Heart right ventricle (tissue), 16 donors: ENCODE data around the gene C9orf43. TPM values are rescaled to one million over a fixed set of nuclear protein-coding genes. Genes with fewer than 3 reads are reported as not detected.

Source experiments
- ATAC-seq, 8 donors: fragments of 200-7000 bp; cut with Tn5 transposase; one replicate each; pipeline ENCODE4 v1.9.1; 2020; ENCODE audit warnings: mild to moderate bottlenecking in 8 of 8, moderate library complexity in 8 of 8, moderate number of reproducible peaks in 1 of 8
- DNase-seq, 2 donors: peaks; one replicate each; pipeline ENCODE4 v3.0.0-alpha.2; 2020
- H3K27ac ChIP-seq, 10 donors: fragments of 200-600 bp; sonication (generic) in 2 of 10; one replicate each; pipeline versions ENCODE4 v1.5.0 to v1.8.0; 2020 to 2022; ENCODE audit warnings: mild to moderate bottlenecking in 3 of 10
- H3K27me3 ChIP-seq, 7 donors: fragments of 200-600 bp; one replicate each; pipeline ENCODE4 v1.8.0; 2021 to 2022; ENCODE audit warnings: mild to moderate bottlenecking in 2 of 7
- H3K36me3 ChIP-seq, 9 donors: fragments of 200-600 bp; sonication (generic) in 1 of 9; one replicate each; pipeline versions ENCODE4 v1.5.0 to v1.8.0; 2020 to 2022; ENCODE audit warnings: mild to moderate bottlenecking in 2 of 9
- H3K4me1 ChIP-seq, 9 donors: fragments of 200-600 bp; sonication (generic) in 1 of 9; one replicate each; pipeline versions ENCODE4 v1.5.0 to v1.8.0; 2020 to 2022; ENCODE audit warnings: mild to moderate bottlenecking in 4 of 9
- H3K4me3 ChIP-seq, 10 donors: fragments of 200-600 bp; sonication (generic) in 2 of 10; one replicate each; pipeline versions ENCODE4 v1.5.0 to v1.8.0; 2020 to 2022; ENCODE audit warnings: mild to moderate bottlenecking in 7 of 10, moderate library complexity in 2 of 10
- H3K9me3 ChIP-seq, 11 donors: fragments of 200-600 bp in 10 of 11; sonication (generic) in 2 of 11; one replicate each; pipeline versions ENCODE4 v1.5.0 to v1.8.0; 2013 to 2022; ENCODE audit warnings: mild to moderate bottlenecking in 2 of 11, control low read depth in 1 of 11, moderate library complexity in 1 of 11
- WGBS, 2 donors: extraction: QIAGEN DNeasy Blood & Tissue Kit; methylation state at CpG; one replicate each; pipeline ENCODE4 v1.1.7; 2013; ENCODE audit warnings: inconsistent platforms in 1 of 2; 5-methylcytosine and 5-hydroxymethylcytosine counted together
- intact Hi-C, 10 donors: fragments of 100-400 bp; cut with DNase I; formaldehyde crosslinking; loops; one replicate each; pipeline versions ENCODE4 v1.11.1 to v1.14.2; 2022
- polyA plus RNA-seq, 2 donors: library from polyadenylated mRNA; stranded (reverse); fragments of 200-250 nt; gene quantifications; one replicate each; pipeline ENCODE4 v1.2.3, GENCODE V29; 2013
- total RNA-seq, 10 donors: library from RNA; stranded (reverse); fragmentation: NEBNext Ultra II Directional in 3 of 10; extraction: Animal tissue kit (Norgen Biotek cat#: 25700) in 3 of 10; gene quantifications; one replicate each; pipeline versions ENCODE4 v1.2.1 to v1.2.4, GENCODE V29; 2021 to 2023
- TF ChIP-seq, protein P1 (sequence below), 9 donors: fragments of 200-600 bp; sonication (generic) in 2 of 9; IDR thresholded peaks; one replicate each; pipeline versions ENCODE4 v1.5.0 to v1.8.0; 2021 to 2022; ENCODE audit warnings: antibody characterized with exemption in 9 of 9, mild to moderate bottlenecking in 5 of 9, moderate library complexity in 1 of 9
- donor health status: Arrhythmogenic right ventricular cardiomyopathy.
- donor health status: ischemic (EF 13 %, LVEDD 7.1; RV severe dilation, severe dysfunction).
- donor health status: healthy with polysubstance abuse.
- donor health status: DM: no; HTN: yes; CAD: no.
- donor health status: DM: no; HTN: no; CAD: no.
- donor health status: ischemic (EF 25% LVEDD 6.9; RV normal size, moderate dysfunction).
- donor health status: ischemic (EF 25% LVEDD 5.7; RV mildly dilated, moderate dysfunction).
- donor health status: healthy.
- donor health status: DM: yes; HTN: yes; CAD: no.
- donor health status: Ischemic cardiomyopathy.
- donor health status: ischemic (EF 35%, LVEDD 5.7; RV mildly dilated, moderate dysfunction).
- donor health status: nonischemic (EF 11% LVEDD 7.7; RV severe dilation, severe dysfunction).
- donor health status: DM: yes; HTN: yes; CAD: no.
- donor health status: PGD.
- donor health status: ischemic (EF 29% LVEDD 5.4; RV normal size, mild dysfunction).
- donor health status: nonischemic (EF 23%, LVEDD 6.1; RV moderate dilation, normal function).

C9orf43 gene
- total and polyA plus RNA-seq, 12 donors, result 0.06 to 1.1 (median 0.28) TPM; not detected in 2

DNA sequence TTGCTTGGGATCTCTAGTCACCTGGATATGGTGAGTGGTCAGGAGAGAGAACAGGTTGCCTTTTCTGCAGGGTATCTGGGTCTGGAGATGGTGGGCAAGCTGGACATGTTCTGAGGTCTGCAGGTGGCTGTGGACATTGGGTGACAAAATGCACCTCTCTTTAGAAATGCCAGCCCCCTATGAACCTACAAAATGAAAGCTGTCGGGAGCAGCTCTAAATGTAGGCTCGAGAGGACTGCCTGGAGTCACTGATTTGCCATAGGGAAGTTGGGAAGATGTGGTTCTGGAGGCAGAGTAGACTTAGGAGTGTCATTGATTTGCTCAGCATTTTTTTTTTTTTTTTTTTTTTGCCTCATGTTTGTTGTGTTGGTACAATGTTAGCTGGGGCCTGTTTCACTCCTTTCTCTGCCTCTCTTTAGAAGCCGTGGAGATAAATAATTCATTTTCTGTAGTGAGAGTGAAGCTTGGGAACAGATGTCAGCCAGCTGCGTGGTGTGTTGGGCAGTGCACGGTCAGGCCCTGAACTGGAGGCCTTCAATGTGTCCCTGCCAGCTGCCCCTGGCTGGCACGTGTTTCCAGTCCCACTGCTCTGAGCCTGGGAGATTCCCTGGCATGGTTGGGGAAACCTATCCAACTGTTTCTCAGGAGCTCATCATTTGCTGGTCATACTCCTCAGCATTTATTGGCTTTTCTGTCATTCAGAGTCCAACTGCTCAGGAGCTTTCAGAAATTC is 58.3 kb downstream of the C9orf43 start:
- Histone ChIP-seq H3K36me3 (no peaks in the 10 kb centered on the region), H3K27ac (peak overlapping the region in 7 of 10 donors; percentile 12 to 55 (median 38)), H3K9me3 (peaks cover 0 to 6% (median 0%) of the 10 kb centered on the region in 11 donors), H3K4me1 (peaks cover 0 to 22% (median 7%) of the 10 kb centered on the region in 9 donors), H3K4me3 (no peak overlapping the region), H3K27me3 (peaks cover 0 to 2% (median 0%) of the 10 kb centered on the region in 7 donors)
- TF ChIP-seq, protein P1, sequence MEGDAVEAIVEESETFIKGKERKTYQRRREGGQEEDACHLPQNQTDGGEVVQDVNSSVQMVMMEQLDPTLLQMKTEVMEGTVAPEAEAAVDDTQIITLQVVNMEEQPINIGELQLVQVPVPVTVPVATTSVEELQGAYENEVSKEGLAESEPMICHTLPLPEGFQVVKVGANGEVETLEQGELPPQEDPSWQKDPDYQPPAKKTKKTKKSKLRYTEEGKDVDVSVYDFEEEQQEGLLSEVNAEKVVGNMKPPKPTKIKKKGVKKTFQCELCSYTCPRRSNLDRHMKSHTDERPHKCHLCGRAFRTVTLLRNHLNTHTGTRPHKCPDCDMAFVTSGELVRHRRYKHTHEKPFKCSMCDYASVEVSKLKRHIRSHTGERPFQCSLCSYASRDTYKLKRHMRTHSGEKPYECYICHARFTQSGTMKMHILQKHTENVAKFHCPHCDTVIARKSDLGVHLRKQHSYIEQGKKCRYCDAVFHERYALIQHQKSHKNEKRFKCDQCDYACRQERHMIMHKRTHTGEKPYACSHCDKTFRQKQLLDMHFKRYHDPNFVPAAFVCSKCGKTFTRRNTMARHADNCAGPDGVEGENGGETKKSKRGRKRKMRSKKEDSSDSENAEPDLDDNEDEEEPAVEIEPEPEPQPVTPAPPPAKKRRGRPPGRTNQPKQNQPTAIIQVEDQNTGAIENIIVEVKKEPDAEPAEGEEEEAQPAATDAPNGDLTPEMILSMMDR (IDR thresholded peaks at IDR 0.05), result no peak
- WGBS, 2 donors, result 37 to 56% methylated on average over 6 of the region's 6 CpGs
- peak; percentile 38 to 43 for DNase-seq
- intact Hi-C loops, result no loop called here
- peak; percentile 57 to 85 (median 77) for ATAC-seq

DNA sequence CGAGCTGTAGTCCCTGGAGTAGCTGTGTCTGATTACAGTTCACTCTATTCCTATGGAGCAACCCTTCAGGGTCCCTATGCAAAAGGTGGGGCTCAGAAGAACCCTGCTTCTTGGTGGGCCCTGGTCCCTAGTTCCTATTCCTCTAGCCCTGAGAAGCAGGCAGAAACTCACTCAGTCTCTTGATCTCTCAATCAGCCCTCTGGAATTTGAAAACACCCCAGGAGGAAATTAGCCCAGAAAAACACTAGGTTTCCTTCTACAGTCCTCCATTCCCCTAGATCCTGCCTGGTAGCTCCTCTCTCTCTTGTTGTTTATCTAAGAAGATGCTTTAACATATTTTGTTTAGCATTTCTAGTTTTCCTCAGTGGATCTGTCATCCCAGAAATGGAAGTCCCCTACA is 60.6 kb downstream of the C9orf43 start:
- DNase-seq, result no peak
- peaks cover 0 to 6% (median 0%) of the 10 kb centered on the region in 11 donors for H3K9me3 ChIP-seq
- no peak overlapping the region for H3K4me3 ChIP-seq
- no peak for ATAC-seq
- H3K27ac ChIP-seq, result peak overlapping the region in 2 of 10 donors; percentile 11 to 28
- intact Hi-C loops, result no loop called here
- no peaks in the 10 kb centered on the region for H3K27me3 ChIP-seq
- 68 to 71% methylated on average over 1 of the region's 1 CpG for WGBS, 2 donors
- TF ChIP-seq, protein P1 (IDR thresholded peaks at IDR 0.05), result no peak
- H3K4me1 ChIP-seq, result peaks cover 0 to 38% (median 13%) of the 10 kb centered on the region in 9 donors
- no peaks in the 10 kb centered on the region for H3K36me3 ChIP-seq

DNA sequence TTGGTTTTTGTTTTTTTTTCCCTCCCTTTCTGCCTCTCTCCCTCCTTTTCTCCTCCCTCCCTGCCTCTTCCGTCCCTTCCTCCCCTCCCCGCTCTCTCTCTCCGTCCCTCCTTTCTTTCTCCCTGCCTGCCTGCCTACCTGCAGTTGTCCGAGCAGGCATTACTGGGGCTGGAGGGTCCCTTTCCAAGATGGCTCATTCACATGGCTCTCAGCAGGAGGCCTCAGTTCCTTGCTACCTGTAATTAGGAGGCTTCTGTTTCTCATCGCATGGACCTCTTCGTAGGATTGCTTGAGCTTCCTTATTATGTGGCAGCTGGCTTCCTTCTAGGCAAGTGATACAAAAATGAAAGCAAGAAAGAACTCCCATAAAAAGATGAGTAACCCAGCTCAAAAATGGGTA is 61.0 kb downstream of the C9orf43 start:
- peak overlapping the region in 1 of 10 donors; percentile 11 for H3K27ac ChIP-seq
- 83 to 92% methylated on average over 6 of the region's 6 CpGs for WGBS, 2 donors
- H3K36me3 ChIP-seq, result no peaks in the 10 kb centered on the region
- H3K4me1 ChIP-seq, result peaks cover 0 to 39% (median 13%) of the 10 kb centered on the region in 9 donors
- H3K9me3 ChIP-seq, result peaks cover 0 to 6% (median 0%) of the 10 kb centered on the region in 11 donors
- intact Hi-C loops, result no loop called here
- no peaks in the 10 kb centered on the region for H3K27me3 ChIP-seq
- no peak for DNase-seq
- ATAC-seq, result no peak
- TF ChIP-seq, protein P1 (IDR thresholded peaks at IDR 0.05), result no peak
- H3K4me3 ChIP-seq, result no peak overlapping the region

DNA sequence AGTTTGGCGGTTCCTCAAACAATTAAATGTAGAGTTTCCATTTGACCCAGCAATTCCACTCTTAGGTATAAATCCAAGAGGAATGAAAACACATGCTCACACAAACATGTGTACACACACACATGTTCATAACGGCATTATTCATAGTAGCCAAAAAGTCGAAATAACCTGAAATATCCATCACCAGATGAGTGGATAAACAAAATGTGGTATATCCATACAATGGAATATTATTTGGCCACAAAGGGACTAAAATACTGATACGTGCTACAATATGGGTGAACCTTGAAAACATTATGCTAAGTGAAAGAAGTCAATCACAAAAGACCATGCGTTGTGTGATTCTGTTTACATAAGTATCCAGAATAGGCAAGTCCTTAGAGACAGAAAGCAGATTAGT is 61.7 kb downstream of the C9orf43 start:
- no peak for DNase-seq
- TF ChIP-seq, protein P1 (IDR thresholded peaks at IDR 0.05), result no peak
- Histone ChIP-seq H3K27ac (no peak overlapping the region), H3K27me3 (no peaks in the 10 kb centered on the region), H3K4me3 (no peak overlapping the region), H3K9me3 (peaks cover 0 to 2% (median 0%) of the 10 kb centered on the region in 11 donors), H3K4me1 (peaks cover 0 to 44% (median 13%) of the 10 kb centered on the region in 9 donors), H3K36me3 (no peaks in the 10 kb centered on the region)
- ATAC-seq, result no peak
- intact Hi-C loops, result no loop called here
- WGBS, 2 donors, result 96% methylated on average over 5 of the region's 5 CpGs
